Mesendoderm (in vitro differentiated cells): ENCODE measurements around the gene PCDHGB7.

Source experiments
- DNase-seq: peaks from one replicate; pipeline ENCODE4 v3.0.0; 2013
- H2AK5ac ChIP-seq: 2 replicates; pipeline ENCODE4 v1.6.1; 2013; ENCODE audit warnings: low read length, inconsistent platforms
- H2BK120ac ChIP-seq: 2 replicates; pipeline ENCODE4 v1.6.1; 2013; ENCODE audit warnings: low read depth, mild to moderate bottlenecking, low read length, moderate library complexity, mixed read lengths
- H2BK15ac ChIP-seq: replicated peaks from 2 replicates; pipeline ENCODE4 v1.6.1; 2013; ENCODE audit warnings: low read depth, mild to moderate bottlenecking, moderate library complexity
- H2BK5ac ChIP-seq: 2 replicates; pipeline ENCODE4 v1.6.1; 2013; ENCODE audit warnings: low read length, inconsistent platforms
- H3K18ac ChIP-seq: 2 replicates; pipeline ENCODE4 v1.6.1; 2013; ENCODE audit warnings: mild to moderate bottlenecking, low read length, mixed read lengths
- H3K23ac ChIP-seq: one replicate; pipeline ENCODE4 v1.6.1; 2013; ENCODE audit warnings: low read length
- H3K27ac ChIP-seq: 2 replicates; pipeline ENCODE4 v1.5.1; 2013; ENCODE audit warnings: low read depth, mild to moderate bottlenecking, inconsistent platforms, low read length, moderate library complexity
- H3K27me3 ChIP-seq: 2 replicates; pipeline ENCODE4 v1.6.1; 2013; ENCODE audit warnings: low read length, control low read depth, mild to moderate bottlenecking, inconsistent platforms; ENCODE audit not compliant: insufficient read depth, poor library complexity
- H3K36me3 ChIP-seq: 2 replicates; pipeline ENCODE4 v1.6.1; 2013; ENCODE audit warnings: low read length, inconsistent platforms; ENCODE audit not compliant: control insufficient read depth, insufficient read depth
- H3K4ac ChIP-seq: one replicate; pipeline ENCODE4 v1.6.1; 2013; ENCODE audit warnings: low read depth, mild to moderate bottlenecking, low read length, moderate library complexity
- H3K4me1 ChIP-seq: 2 replicates; pipeline ENCODE4 v1.6.1; 2013; ENCODE audit warnings: low read depth, low read length, inconsistent platforms; ENCODE audit not compliant: control insufficient read depth
- H3K4me2 ChIP-seq: 2 replicates; pipeline ENCODE4 v1.6.1; 2013; ENCODE audit warnings: low read length
- H3K4me3 ChIP-seq: 2 replicates; pipeline ENCODE4 v1.5.1; 2013; ENCODE audit warnings: mild to moderate bottlenecking, low read length
- H3K56ac ChIP-seq: one replicate; pipeline ENCODE4 v1.6.1; 2013; ENCODE audit warnings: low read length
- H3K79me1 ChIP-seq: 2 replicates; pipeline ENCODE4 v1.6.1; 2013; ENCODE audit warnings: low read length, inconsistent platforms
- H3K79me2 ChIP-seq: 2 replicates; pipeline ENCODE4 v1.6.1; 2013; ENCODE audit warnings: mild to moderate bottlenecking, low read length; ENCODE audit not compliant: control insufficient read depth, insufficient read depth
- H3K9ac ChIP-seq: 2 replicates; pipeline ENCODE4 v1.6.1; 2013; ENCODE audit warnings: low read length, inconsistent platforms
- H4K5ac ChIP-seq: one replicate; pipeline ENCODE4 v1.6.1; 2013; ENCODE audit warnings: low read length
- H4K8ac ChIP-seq: one replicate; pipeline ENCODE4 v1.6.1; 2013; ENCODE audit warnings: low read depth, mild to moderate bottlenecking, control low read depth, low read length, moderate library complexity
- WGBS: extraction: QIAGEN DNeasy Blood & Tissue Kit; methylation state at CpG from one replicate; pipeline ENCODE4 v1.1.7; 2013; ENCODE audit warnings: low lambda C conversion rate, missing lambda C conversion rate; ENCODE audit not compliant: insufficient coverage; ENCODE audit errors: extremely low coverage; 5-methylcytosine and 5-hydroxymethylcytosine counted together

Gene PCDHGB7

DNA sequence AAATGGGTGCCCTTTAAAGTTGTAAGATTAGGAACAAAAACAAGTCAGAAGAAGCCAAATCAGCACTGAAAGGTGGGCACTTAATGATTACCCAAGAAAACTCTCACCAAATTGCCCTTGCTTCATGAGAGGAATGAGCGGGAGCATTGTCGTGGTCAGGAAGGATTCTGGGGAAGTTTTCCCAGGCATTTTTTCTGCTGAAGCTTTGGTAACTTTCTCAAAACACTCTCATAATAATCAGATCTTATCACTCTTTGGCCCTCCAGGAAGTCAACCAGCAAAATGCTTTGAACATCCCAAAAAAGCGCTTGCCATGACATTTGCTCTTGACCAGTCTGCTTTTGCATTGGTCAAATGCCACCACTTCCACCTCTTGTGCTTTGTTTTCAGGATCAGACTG is 47.9 kb downstream of the PCDHGB7 start:
- Histone ChIP-seq H4K8ac (no peak overlapping the region), H3K4me1 (no peaks in the 10 kb centered on the region), H3K18ac (no peak overlapping the region), H3K27ac (no peak overlapping the region), H2BK5ac (no peak overlapping the region), H3K56ac (no peak overlapping the region), H2BK15ac (no peak overlapping the region), H3K4me2 (no peak overlapping the region), H3K79me2 (no peaks in the 10 kb centered on the region), H2BK120ac (no peak overlapping the region), H3K36me3 (no peaks in the 10 kb centered on the region), H3K79me1 (no peaks in the 10 kb centered on the region), H3K4ac (no peak overlapping the region), H4K5ac (no peak overlapping the region), H2AK5ac (no peak overlapping the region), H3K9ac (no peak overlapping the region), H3K4me3 (no peak overlapping the region), H3K23ac (no peak overlapping the region), H3K27me3 (no peaks in the 10 kb centered on the region)
- WGBS = no CpG with 5 or more reads among the region's 3 CpGs
- no peak for DNase-seq
